HG03064 (cell line): Measurements from ENCODE around the gene SLC25A22.
A peak's percentile ranks its signal among the peaks of the same experiment; 100 is the strongest.

Experiments
- ATAC-seq: cut with Tn5 transposase; IDR thresholded peaks from one replicate; pipeline ENCODE4 v1.9.1; 2021; ENCODE audit warnings: low read depth; ENCODE audit not compliant: unreplicated experiment

The SLC25A22 gene

DNA sequence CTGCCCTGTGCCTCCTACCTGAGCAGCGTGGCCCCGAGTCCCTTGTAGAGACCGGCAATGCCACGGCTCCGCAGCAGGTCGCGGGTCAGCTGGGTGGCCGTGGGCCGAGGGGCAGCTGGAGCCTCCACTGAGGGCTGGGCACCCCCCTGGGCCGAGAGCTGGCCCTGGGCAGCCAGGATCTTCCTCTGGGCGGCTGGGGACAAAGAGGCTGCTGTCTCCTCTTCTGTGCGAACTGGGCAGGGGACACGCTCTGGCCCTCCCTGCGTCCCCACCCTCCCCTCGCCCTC lies 5.6 kb downstream of the SLC25A22 start:
- no peak for ATAC-seq

DNA sequence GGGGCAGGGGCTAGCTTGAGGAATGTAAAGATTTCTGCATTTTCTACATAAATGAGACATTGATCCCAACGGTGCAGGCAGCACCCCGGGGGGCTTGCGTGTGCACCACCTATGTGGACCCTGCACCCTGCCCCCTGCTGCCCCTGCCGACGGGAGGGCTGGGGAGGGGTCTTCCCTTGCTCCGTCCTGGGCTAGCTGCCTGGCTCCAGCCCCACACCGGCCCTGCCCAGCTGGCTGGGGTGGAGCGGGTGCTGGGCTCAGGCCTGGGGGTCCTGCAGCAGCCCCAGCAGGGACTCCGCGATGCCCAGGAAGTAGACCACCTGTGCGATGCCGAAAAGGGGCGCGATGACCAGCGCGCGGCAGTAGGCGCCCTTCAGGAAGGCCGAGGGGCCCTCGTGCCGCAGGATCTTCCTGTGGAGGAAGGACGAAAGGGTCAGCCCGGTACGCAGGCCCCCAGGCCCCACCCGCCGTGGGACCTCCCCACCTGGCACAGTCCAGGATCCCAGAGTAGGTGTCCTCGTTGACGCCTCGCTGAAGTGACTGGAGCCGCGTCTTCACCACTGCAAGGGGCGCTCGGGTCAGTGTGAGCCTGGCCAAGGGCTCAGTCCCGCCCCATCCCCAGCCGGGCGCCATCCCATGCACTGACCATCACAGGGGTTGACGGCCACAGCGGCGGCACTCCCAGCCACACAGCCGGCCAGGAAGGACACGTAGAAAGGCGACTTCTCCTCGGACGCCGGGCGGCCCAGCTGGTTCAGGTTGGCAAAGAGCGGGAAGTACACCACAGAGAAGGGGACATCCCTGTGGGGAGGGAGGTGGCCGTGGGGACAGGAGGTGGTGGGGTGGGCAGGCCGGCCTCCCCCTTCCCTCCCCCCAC lies 6.2 kb downstream of the SLC25A22 start:
- ATAC-seq, result no peak

DNA sequence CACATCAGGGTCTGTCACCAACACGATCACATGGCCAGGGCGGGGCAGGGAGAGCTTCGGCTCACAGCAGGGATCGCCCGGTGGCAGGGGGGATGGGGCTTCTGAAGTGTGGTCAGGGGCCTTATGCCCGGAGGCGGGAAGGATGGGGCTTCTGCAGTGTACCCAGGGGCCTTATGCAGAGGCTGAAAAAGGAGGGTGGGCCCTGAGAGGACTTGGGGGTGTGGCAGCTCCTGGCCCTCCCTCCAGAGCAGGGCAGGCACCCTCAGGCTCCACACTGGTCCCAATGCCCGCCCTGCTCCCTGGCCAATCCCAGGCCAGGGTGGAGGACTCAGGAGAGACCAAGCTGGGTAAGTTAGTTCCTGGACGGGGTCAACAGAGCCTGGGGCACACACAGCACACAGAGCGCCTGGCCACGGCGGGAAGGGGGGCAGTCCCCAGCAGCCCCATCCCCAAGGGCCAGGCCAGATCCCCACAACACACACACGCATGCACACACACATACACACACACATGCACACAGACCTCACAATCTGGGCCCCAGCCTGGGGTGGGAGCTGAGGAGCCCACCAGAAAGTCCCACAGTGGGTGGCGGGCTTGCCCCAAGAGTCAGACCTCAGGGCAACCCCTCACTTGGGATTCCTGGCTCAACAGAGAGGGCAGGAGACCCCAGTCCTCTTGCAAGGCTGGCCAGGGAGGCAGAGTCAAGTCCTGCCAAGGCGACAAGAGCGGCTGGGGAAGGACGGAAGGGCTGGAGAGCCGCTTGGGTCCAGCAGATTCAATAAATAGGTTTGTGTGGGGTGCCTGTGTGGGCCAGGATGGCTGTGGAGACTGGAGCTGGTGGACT lies 7.1 kb downstream of the SLC25A22 start:
- no peak for ATAC-seq

DNA sequence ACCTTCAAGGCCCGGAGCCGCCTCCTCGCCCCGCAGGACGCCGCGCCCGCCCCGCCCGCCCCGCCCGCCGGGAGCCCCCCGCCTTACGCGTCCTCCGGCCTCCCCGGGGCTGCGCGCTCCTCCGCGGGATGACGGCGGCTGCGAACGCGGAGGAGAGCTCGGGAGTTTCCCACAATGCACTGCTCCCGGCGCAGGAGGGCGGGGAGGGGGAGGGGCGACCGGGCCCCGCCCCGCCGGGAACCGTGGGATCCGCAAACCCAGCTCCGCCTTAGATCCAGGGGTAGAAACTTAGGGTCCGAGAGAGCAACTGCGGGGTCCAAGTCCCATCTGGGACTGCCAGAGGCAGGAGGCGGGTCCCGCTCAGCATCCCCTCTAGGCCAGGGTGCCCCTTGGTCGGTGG lies 8.1 kb downstream of the SLC25A22 start, which contains the start of gene CEND1:
TSS of gene CEND1 (minus strand) at position 148 of the 400 bp plus-strand sequence. CDS start 1,514 bp downstream, outside the sequence.
- ATAC-seq, result no peak

DNA sequence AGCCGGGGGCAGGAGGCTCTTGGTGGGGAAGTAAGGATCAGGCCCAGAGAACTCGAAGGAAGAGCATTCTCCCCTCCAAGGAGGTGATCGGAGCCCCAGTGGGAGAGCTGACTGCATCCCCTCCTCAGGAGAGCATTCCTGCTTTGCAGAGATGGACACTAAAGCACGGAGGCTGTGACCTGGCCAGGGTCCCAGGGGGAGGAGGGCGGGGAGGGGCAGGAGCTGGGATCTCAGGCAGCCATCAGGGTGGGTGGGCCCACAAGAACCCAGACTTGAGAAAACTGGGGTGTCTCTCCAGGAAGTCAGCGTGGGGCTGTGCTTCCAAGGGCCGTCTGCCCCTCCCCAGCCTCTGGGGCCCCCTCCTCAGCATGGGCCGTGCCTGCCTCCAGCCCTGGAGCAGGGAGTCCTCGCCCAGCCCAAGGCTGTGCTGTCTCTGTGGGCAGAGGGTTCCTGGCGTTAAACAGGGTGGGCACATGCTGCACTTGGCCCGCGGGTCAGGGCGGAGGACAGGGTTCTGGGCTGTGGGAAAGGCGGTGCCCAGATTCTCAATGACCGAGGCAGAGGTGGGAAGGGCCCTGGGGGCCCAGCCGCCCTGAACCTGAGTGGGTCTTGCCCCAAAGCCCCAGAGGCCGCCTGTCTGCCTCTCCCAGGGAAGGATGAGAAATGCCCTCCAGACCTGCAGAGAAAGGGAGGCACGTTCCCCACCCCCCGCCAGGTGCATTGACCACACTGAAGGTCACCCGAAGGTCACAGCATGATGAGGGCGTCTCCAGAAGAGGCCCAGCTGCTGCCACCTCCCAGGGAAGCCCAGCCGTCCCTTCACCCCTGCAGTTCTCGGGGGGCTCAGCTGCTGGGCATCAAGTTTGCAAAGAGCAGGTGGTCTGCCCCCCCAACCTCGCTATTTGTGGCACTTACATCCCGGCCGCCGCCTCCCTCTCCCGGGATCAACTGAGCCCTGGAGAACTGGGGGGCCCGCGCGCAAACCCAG lies 8.8 kb downstream of the SLC25A22 start:
- no peak for ATAC-seq

DNA sequence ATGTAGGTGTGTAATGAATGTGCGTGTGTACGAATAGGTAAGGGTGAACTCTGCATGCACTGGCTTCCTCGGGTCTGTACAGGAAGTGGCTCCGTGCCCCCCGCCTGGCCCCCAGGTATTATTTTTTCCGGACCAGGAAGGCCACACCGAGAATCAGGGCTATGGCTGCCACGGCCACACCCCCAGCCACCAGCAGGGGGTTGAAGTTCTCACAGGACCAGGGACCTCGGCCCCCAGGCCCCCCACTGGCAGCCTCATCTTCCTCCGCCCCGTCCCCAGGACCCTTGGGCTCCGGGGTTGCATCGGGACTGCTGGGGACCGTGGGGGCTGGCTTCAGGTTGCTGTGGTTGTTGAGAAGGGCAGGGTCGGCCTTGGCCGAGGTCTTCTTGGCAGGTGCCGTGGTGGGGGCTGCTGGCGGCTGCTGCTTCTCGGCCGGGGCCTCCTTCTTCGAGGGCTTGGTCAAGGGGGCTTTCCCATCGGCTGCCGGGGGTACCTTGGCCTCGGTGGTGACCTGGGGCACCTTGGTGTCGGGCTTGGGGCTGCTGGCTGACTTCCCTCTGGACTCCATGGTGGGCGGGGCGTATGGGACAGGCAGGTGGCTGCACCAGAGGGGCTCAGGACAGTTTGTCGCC lies 10.0 kb downstream of the SLC25A22 start:
- ATAC-seq, result no peak

DNA sequence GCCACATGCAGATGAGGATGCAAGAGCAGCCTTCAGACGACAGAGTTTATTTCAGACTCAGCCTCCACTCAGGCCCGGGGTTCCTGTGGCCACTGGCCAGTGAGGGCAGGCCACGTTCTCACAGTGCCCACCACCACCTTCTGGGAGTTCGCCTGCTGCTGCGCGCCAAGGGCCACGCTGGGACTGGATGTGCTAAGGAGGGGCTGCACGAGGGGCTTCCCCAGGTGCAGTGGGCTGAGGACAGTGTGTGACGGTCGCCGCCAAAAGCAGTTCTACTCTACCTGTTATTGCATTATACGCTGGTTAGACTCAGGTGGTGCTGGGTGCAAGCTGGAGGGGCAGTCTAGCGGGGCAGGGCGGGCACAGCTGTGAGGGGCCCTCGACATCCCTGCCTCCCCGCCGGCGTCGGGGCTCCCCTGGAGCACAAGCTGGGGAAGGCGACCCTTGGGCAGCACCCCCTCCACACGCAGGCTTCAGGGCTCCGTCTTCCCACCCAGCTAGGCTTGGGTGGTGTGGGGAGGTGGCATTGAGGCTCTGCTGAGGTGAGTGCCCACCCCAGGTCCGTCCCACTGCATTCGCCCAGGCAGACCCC lies 10.9 kb downstream of the SLC25A22 start:
- no peak for ATAC-seq

DNA sequence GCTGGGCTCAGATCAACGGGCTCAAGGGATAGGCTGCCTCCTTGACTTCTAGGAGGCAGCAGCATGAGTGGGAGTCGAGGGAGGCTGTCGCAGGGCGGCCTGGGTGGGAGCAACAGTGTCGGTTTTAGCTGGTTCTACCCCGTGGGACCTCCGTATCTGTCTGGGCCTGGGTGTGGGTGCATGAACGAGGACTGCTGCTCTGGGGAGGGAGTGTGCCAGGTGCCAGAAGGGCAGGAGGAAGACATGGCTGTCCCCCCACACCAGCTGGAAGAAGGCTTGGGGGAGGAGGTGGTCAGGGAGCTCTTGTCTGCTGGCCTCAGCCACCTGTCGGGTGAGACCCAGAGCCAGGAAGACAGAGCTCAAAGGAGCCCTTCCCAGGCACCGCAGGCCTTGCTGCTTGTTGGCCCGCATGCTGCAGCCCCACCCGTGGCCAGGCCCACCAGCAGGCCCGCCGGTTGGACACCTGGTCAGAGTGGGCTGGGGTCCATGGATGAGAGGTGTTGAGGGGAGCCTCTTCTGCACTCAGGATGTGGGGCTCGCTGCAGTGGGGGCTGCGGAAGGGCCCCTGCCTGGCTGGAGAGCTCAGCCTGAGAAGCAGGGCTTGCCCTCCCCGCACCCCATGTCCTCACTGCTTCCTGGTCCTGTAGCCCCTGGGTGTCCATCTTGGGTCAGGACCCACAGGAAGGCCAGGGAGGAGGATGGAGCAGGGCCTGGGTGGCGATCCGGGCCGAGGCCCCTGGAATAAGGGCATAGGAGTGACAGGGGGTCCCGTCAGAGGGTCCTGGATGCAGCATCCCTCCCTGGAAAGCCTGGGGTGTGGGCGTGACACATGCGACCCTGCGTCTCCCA lies 11.6 kb downstream of the SLC25A22 start:
- ATAC-seq, result no peak

DNA sequence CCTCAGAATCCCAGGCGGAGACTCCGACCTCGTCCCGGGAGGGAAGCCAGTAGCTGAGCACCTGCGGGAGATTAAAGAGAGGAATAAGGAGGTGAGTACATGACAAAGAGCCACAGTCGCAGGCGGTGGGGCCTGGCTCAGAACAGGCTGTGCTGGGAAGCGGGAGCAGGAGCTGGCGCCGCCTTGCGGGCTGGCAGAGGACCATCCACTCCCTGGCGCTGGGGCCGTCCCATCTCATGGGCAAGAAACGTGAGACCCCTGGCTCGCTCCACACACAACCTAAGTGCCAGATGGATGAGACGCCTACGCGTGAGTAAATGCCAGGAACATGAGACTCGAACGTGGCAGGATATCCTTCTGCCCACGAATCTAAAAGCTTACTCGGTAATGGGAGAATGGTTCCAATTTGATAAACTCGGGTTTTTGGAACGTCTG lies 14.5 kb downstream of the SLC25A22 start:
- no peak for ATAC-seq

DNA sequence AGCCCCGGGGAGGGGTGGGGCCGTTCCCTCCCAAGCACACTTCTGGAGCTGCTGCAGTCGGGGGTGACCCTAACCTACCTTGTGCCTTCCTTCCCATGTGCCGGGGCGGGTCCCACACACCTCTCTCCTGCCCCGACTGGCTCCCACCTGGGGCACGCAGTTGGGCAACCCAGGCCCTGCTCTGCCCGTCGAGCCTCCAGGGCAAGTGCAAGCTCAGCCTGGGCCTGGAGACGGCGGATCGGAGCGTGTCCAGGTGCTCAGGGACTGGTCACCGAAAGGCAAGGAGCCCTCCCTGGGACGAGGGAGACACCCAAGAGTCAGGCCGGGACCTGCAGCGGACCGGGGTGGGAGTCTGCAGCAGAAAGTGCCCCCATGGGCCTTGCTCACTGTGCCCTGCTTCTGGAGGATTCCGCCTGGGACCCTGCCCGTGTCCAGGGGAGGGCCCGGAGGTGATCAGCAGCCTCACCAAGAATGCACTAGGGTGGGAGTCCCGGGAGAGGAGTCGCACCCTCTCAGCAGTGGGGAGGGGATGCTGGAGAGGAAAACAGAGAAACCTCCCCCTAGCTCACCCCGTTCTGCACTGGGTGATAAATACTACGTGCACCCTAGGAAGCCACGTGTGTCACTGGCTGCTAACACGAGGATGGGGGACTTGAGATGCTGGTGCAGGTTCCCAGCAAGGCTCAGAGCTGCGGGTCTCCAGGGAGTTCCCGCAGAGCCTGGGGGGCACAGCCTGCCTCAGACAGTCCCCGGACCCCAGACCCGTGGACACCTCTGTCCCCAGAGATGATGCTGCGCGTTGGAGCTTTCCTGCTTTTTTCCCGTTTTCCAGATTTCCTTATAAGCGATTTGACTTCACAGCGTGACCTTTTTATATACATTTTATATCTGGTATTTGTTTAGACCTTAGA lies 15.6 kb downstream of the SLC25A22 start:
- no peak for ATAC-seq

DNA sequence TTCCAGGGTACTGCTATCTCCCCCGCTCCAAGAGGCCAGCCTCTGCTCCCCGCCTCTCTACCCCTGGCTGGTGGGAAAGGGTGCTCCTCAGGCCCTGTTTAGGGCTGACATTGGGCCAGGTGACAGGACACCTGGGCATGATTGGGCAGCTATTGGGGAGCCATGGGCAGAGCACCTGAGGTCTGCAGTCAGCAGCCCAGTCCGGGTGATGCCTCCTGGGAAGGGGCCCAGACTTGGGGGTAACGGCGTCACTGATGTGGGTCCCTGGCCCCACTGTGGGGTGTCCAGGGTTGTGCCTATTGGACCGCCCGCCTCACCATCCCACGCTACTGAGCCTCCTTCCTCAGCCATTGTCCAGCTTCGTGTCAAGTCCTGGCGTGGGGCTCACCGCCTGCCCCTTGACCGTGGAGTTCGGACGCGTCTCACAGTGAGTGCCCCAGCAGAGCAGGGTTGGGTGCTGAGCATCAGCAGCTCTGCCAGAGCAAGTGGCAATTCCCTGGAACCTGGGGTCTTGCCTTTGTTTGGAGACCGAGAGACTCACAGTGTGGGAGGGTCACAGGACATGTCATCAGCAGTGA lies 18.0 kb downstream of the SLC25A22 start:
- ATAC-seq, result no peak

DNA sequence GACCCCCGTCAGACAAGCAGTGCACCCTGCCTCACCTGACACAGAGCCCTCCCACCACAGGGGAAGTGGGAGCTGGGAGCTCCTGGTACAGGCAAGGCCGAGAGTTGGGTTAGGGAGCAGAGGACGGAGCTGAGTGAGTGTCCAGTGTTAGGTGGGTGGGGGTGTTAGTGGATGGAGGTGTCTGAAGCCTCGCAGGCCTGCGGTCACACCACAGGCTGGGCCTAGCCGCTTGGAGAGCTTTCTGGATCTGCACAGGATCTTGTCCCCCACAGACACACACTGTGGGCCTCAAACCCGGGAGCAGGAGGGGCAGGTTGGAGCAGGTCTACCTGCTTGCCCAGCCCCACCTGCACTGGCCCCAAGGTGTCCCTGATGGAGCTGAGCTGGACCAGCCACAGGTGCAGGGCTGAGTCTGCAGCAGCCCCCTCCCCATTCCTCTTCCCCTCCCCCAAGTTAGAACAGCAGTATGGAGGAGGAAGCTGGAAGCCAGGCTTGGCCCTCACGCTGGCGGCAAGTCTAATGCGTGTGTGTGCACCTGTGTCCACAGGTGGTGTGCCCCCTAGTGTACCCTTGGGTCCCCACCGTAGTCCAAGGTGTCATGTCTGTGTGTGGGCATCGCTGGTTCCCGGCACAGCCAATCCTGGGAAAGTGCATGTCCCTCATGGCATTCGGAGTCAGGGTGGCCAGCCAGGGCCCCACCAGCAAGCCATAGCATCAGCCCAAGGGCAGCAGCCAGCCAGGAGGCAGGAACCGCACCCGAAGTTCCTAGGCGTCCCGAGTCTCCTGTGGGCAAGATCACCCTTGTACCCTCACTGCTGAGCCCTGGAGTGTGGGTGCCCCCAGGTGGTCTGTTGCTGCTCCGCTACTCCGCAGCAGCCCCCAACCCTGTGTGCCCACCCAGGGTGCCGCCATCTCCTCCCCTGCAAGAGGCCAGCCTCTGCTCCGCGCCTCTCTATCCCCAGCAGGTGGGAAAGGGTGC lies 18.8 kb downstream of the SLC25A22 start:
- no peak for ATAC-seq

DNA sequence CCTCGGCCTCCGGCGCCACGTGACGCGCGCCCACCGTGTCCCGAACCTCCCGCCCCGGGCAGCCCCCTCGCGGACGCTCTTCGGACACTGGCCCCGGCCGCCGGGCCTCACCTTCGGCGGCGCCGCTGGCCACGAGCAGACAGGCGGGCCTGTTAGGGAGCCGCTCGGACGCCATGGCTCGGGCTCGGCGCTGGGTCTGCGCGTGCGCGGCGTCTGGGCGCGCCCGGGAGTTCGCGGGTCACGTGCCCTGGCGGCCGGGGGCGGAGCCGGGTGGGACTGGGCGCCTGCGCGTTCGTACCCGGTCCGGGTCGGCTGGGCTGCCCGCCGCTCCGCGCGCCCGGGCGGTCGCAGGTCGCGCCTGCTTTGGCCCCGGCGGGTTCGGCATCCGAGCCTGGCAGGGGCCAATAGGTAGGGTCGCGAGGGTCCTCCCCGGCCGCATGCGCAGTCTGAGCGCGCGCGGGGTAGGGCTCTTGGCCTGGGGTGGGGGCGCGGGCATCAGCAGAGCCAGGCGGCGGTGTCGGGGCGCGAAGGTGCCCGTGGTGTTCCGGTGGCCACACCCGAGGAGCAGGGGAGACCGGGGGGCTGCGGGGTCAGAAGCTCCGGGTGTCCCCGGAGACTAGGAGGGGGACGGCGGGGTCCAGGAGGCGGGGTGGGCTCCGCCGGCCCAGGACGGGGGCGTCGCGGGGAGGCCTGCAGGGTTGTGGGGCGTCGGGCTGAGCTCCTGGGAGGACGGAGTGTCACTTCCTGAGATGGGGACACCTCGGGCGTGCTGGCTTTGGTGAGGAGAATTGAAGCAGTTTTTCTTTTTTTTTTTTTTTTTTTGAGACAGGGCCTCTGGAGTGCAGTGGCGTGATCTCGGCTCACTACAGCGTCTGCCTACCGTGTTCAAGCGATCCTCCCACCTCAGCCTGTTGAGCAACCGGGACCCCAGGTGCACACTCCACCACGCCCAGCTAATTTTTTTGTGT lies 20.5 kb downstream of the SLC25A22 start, which contains the start of gene GATD1:
TSS of gene GATD1 (minus strand) at position 200 of the 968 bp plus-strand sequence. CDS start at position 175, 25 bp downstream.
- peak; percentile 62 for ATAC-seq

DNA sequence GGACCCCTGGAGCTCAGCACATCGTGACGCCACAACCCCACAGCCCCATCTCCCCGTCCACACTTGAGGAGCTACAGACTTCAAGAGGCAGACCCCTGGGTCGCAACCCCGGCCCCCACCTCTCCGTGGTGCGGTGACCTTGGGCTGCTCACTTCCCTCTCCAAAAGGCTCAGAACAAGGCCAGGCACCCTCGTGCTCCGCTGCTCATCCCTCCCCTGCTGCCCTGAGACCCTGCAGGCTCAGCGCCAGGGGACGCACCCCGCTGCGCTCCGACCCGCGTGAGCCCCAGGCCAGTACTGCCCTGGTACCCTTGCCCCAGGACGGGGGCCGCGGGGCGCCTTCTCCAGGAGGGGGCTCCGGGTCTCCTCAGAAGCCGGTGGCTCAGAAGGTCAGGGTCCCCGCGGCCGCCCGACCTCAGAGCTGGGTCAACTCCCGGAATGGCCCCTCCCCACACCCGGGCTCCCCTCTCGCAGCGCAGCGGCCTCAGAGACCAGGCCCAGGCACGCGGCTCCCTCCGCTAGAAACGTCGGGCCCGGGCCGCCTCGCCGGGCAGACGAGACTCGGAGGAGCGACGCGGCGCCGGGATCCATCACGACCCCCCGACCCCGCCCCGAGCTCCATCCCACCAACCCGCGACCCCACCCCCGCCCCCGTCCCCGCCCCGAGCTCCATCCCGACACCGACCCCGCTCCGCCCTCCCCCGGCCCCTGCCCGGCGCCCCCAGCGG lies 21.4 kb downstream of the SLC25A22 start:
- peak; percentile 10 for ATAC-seq
